GM19193 (cell line): ENCODE measurements around the gene PHKA2.
A peak's percentile ranks its signal among the peaks of the same experiment; 100 is the strongest.

ENCODE experiments used
- POLR2A ChIP-seq: IDR thresholded peaks from 4 replicates; pipeline ENCODE4 v1.6.1; 2011; ENCODE audit not compliant: insufficient read depth, insufficient read length; ENCODE audit errors: extremely low read depth

PHKA2 gene

GRCh38 chrX:18889346-18890048, 94.4 kb downstream of the PHKA2 start:
- no peak for TF ChIP-seq POLR2A

DNA sequence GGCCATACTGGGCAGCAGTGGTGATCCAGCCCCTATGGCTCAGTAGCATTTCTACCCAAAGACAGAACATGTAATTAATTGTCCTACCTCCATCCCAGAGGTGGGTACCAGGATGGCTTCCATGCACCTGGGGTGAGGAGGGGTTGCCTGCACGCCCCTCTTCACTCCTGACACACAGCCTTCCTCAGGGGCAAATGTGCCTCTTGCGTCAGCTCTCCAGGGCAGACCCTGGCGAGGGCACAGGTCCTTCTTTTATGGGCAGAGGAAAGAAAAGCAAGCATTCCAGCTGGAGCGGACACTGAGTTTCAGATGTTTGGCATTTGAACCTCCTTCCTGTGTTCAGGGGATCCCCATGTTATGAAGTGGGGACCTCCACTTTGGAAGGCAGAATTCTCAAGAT, 95.6 kb downstream of the PHKA2 start:
- TF ChIP-seq POLR2A: no peak

- TF ChIP-seq POLR2A: no peak
Observed at GRCh38 chrX:18887825-18888212, 96.1 kb downstream of the PHKA2 start.

GRCh38 chrX:18887177-18887824, 96.6 kb downstream of the PHKA2 start:
- TF ChIP-seq POLR2A: no peak

DNA sequence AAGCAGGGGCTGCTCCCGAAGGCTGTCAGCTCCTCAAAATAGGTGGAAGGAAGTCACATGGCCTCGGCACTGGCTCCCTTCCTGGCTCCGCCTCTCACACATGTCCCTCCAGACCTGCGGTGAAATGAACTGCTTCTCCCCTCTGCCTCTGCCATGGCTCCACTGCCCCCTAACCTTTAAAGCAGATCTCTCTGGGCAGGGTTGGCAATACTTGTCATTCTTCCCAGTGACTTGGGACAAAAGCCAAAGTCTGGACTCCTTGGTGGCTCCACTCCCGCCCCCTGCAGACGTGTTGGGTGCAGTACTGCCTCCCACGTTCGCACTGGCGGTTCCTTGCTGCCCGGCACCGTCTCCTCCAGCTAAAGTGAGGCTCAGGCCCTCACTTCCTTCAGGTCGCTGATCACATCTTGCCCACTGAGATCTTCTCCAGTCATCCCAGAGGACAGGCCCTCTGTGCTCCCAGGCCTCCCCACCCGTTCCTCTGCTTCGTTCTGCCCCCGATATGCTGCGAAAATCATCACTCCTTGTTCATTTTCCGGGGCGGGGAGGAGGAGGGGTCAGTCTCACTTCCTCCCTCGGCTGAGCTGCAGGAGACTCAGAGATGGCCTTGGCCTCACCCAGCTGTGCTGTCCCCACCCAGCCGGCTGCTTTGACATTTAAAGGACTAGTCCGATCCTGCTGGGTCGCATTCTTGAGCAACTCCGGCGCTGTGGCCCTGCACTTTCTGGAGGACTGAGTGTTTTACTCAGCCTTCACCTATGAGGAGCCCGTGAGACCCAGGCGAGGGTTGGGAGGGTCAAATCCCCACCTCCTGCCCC, 97.4 kb downstream of the PHKA2 start:
- TF ChIP-seq POLR2A: peak; percentile 45

GRCh38 chrX:18886005-18886343, 97.9 kb downstream of the PHKA2 start:
- TF ChIP-seq POLR2A: peak; percentile 8

GRCh38 chrX:18885328-18886004, 98.4 kb downstream of the PHKA2 start:
- no peak for TF ChIP-seq POLR2A

DNA sequence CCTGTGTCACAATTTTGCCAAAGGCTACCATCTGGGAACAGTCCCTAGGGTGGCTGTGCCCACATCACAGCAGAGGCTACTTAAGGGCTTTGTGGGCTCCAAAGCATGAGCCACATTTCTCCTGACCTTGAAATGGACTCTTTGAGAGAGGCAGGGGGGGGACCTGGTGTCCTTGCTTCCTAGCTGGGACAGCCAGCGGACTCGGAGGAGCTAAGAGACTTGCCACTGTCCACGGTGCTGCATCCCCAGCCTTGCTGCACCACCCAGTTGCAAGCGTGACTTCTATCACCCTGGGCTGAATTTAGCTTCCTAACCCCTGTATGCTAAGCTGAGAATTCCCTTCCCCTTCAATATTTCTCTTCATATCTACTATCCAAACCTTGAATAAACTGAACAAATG, 99.0 kb downstream of the PHKA2 start:
- no peak for TF ChIP-seq POLR2A

DNA sequence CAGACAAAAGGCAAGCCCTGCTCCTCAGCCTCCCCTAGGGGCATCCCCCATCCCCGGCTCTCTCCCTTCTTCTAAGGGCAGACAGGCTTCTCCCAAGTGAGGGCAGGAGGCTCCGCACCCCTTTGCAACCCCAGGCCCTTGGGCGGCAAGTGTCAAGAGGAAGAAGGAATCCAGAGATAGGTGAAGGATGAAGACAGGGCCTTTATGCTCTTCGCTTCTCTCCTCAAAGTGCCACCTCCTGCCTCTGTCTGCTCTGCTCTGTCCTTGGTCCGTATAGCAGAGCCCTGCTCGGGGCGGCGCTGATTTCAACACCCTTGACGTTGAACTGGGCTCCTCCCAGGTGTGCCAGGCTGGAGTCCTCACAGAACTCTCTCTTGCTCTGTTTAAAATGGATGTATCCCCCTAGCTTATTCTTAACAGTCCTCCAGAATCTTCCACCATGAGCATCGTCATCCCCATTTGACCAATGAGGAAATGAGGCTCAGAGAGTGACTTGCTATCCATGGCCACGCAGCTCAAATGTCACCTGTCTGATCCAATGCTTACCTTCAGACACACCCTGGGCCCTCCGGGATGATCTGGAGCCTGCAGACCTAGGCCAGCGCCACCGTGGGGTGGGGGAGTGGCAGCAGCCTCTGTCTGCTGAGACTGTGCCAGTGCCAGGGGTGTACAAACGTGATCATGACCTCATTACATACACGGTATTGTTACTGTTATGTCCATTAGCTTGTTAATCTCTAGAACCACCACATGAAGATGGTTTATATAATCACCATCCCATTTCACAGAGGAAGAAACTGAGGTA, 99.8 kb downstream of the PHKA2 start:
- TF ChIP-seq POLR2A: no peak

GRCh38 chrX:18883234-18883960, 100.5 kb downstream of the PHKA2 start:
- no peak for TF ChIP-seq POLR2A

- TF ChIP-seq POLR2A: no peak
Observed at GRCh38 chrX:18879144-18879543, 104.8 kb downstream of the PHKA2 start.

DNA sequence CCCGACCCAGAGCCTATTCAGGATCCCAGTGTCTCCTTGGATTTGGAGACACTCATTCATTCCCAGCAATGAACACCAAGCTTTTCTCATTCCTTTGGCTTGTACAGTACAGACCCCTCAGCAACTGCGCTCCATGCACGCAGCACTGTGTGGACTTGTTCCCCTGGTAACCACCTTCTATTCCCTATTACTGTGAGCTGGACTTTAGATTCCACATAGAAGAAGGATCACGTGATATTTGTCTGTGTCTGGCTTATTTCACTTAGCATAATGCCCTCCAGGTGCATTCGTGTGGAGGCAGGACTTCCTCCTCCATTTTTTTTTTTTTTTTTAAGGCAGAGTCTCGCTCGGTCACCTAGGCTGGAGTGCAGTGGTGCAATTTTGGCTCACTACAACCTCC, 106.4 kb downstream of the PHKA2 start:
- TF ChIP-seq POLR2A: no peak

DNA sequence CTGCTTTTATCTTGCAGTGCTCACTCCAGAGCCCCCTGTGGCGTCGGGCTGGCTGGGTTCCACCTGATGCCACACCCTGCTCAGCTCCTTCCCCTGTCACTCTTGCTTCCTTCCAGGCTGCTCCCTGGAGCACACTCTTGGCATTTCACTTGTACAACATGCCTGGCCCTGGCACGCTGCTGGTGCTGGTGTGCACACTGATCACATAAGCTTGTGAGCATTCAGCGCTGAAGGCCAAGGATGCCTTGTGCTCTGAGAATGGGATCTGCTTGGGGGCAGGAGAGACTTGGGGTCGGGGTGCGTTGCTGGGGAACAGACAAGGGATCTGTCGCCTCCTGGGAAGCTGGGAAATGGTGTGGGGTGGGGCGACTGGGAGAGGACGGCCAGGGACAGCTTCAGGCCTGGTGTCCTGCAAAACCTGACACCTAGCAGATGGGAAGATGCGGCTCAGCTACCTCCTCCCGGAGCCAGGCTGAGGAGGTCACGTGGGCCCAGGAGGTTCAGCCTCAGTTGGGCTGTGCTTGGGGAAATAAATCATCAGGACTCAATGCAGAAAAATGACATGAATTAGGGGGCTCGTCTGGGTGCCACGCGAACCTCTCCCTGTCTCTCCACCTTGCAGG, 108.5 kb downstream of the PHKA2 start:
- no peak for TF ChIP-seq POLR2A
